ENCODE measurements around the gene ASAP2. TPM values are rescaled to one million over a fixed set of nuclear protein-coding genes. Genes with fewer than 3 reads are reported as not detected.

Gene ASAP2
- total and polyA plus RNA-seq, 5 donors, result 9.2 to 19.7 (median 15.2) TPM

DNA sequence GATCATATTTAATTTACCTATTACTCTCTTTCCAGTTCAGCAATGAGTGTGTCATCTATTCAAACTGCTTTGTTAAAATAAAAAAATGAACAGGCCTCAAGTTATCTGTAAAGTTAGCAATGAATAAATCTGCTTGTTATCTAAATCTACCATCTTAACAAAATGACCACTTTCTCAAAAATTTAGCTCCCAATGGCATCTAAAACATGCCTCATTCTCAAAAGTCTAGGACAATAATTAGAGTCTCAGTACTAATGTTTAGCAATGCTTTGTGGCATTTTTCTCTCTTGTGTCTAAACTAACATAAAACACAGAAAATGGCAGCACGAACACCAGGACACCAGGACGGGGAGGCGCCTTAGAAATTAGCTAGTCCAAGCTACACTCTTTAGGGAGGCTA lies 3.6 kb upstream of the ASAP2 start:
- no peak for ATAC-seq
- Histone ChIP-seq H3K4me3 (ENCODE audit: low read length) (no peak overlapping the region), H3K9me3 (ENCODE audit: control insufficient read depth, low read length) (no peaks in the 10 kb centered on the region), H3K27me3 (ENCODE audit: control insufficient read depth, insufficient read depth) (no peaks in the 10 kb centered on the region), H3K27ac (ENCODE audit: low read length) (no peak overlapping the region), H3K4me1 (ENCODE audit: control insufficient read depth, insufficient read depth, low read length) (no peaks in the 10 kb centered on the region)
- intact Hi-C loops (cut with DNase I), result loop anchor here in 3 of 4 donors (10.0 kb wide), 5 partner anchors 48 to 142 kb away; no protein-coding TSS in a partner anchor
- DNase-seq, result no peak
- WGBS, result 97% methylated on average over 3 of the region's 3 CpGs

DNA sequence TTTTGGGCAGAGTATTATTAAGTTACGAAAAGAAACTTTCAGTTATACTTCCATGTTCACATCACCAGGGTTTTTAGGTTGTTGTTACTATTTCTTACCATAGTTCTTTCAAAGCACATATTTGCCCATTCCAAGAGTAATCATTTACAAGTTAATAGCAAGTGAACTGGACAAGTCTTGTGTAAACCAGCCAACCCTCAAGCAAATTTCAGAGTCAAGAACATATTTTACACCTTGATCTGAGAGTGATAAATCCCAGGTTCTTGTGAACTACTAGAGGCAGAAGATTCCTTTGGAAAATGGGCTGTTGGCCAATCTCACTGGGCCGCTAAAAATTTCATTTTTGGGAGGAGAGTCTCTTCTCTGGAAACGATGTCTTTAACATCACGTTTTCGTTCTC lies 2.7 kb upstream of the ASAP2 start:
- intact Hi-C loops (cut with DNase I), result loop anchor here (2.0 to 10.0 kb wide), 6 partner anchors 49 to 141 kb away; no protein-coding TSS in a partner anchor

DNA sequence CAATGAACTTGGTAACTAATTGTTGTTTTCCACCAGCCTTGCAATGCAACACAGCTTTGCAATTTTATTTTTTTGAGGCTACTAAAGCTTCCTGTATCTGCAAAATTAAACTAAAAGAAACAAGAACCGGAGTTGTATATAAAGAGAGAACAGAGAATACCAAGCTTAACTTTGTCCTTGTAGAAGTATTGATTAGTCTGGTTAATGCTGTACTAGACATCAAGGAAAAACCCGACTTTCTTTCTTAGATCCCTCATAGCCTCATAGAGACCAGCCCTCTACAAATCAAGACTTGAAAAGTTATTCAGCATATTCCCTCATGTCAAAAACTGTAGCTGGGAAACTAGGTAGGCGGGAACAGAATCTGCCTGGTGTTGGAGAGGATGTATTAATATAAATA lies 1.7 kb upstream of the ASAP2 start:
- Histone ChIP-seq H3K4me3 (ENCODE audit: low read length) (no peak overlapping the region), H3K9me3 (ENCODE audit: control insufficient read depth, low read length) (no peaks in the 10 kb centered on the region), H3K4me1 (ENCODE audit: control insufficient read depth, insufficient read depth, low read length) (no peaks in the 10 kb centered on the region), H3K27me3 (ENCODE audit: control insufficient read depth, insufficient read depth) (no peaks in the 10 kb centered on the region), H3K27ac (ENCODE audit: low read length) (no peak overlapping the region)
- WGBS, result 90% methylated on average over 3 of the region's 3 CpGs
- ATAC-seq (no peak), DNase-seq (no peak)
- intact Hi-C loops (cut with DNase I), result loop anchor here (2.0 to 10.0 kb wide), 6 partner anchors 50 to 140 kb away; no protein-coding TSS in a partner anchor

More for the DNA sequence above, 2.7 kb upstream of the ASAP2 start:
- no peak for DNase-seq
- Histone ChIP-seq H3K27me3 (ENCODE audit: control insufficient read depth, insufficient read depth) (no peaks in the 10 kb centered on the region), H3K9me3 (ENCODE audit: control insufficient read depth, low read length) (no peaks in the 10 kb centered on the region), H3K4me1 (ENCODE audit: control insufficient read depth, insufficient read depth, low read length) (no peaks in the 10 kb centered on the region), H3K27ac (ENCODE audit: low read length) (no peak overlapping the region), H3K4me3 (ENCODE audit: low read length) (no peak overlapping the region)
- WGBS, result 77% methylated on average over 5 of the region's 5 CpGs
- ATAC-seq, result no peak

GRCh38 chr2:9205486-9205885 lies 1.1 kb upstream of the ASAP2 start:
- DNase-seq (no peak), ATAC-seq (no peak)
- intact Hi-C loops (cut with DNase I), result loop anchor here (2.0 to 10.0 kb wide), 6 partner anchors 51 to 139 kb away; no protein-coding TSS in a partner anchor
- Histone ChIP-seq H3K27ac (ENCODE audit: low read length) (peak overlapping the region; percentile 80), H3K4me1 (ENCODE audit: control insufficient read depth, insufficient read depth, low read length) (no peaks in the 10 kb centered on the region), H3K4me3 (ENCODE audit: low read length) (peak overlapping the region; percentile 92), H3K27me3 (ENCODE audit: control insufficient read depth, insufficient read depth) (no peaks in the 10 kb centered on the region), H3K9me3 (ENCODE audit: control insufficient read depth, low read length) (no peaks in the 10 kb centered on the region)
- 62% methylated on average over 6 of the region's 6 CpGs for WGBS

DNA sequence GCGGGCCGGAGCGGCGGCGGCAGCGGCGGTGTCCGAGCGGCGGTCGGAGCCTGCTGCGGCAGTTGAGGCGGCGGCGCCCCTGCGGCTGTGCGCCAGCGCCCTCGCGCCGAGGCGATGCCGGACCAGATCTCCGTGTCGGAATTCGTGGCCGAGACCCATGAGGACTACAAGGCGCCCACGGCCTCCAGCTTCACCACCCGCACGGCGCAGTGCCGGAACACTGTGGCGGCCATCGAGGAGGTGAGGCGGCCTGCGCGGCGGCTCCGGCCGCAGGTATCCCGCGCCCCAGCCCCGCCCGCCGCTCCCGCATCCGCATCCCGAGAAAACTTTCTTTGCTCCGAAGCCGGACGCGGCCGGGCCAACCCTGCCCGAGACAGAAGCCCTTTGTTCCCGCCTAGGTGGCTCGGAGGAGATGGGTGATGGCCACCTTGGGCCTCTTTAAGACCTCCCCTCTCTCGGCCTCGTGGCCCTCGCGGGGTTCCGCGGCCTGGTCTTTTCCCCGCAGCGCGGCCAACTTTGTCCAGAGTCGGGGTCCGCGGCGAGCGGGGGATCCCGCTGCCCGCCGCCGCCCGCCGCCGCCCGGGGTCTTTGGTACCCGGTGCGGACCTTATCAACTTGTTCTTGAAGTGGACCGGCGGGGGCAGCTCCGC lies 504 bp downstream of the ASAP2 start:
- DNase-seq (peak; percentile 50 to 82 (median 75)), ATAC-seq (peak; percentile 27 to 37)
- H3K4me1 ChIP-seq (ENCODE audit: control insufficient read depth, insufficient read depth, low read length), result peaks cover 2% of the 10 kb centered on the region
- H3K27ac ChIP-seq (ENCODE audit: low read length), result peak overlapping the region; percentile 81
- WGBS, result under 1% methylated on average over 84 of the region's 84 CpGs
- H3K27me3 ChIP-seq (ENCODE audit: control insufficient read depth, insufficient read depth), result no peaks in the 10 kb centered on the region
- no peaks in the 10 kb centered on the region for H3K9me3 ChIP-seq (ENCODE audit: control insufficient read depth, low read length)
- intact Hi-C loops (cut with DNase I), result loop anchor here in 3 of 4 donors (2.0 to 10.0 kb wide), 6 partner anchors 52 to 138 kb away; no protein-coding TSS in a partner anchor
- H3K4me3 ChIP-seq (ENCODE audit: low read length), result peak overlapping the region; percentile 92

GRCh38 chr2:9207641-9208311 lies 1.2 kb downstream of the ASAP2 start:
- Histone ChIP-seq H3K27me3 (ENCODE audit: control insufficient read depth, insufficient read depth) (no peaks in the 10 kb centered on the region), H3K4me3 (ENCODE audit: low read length) (peak overlapping the region; percentile 92), H3K9me3 (ENCODE audit: control insufficient read depth, low read length) (no peaks in the 10 kb centered on the region), H3K27ac (ENCODE audit: low read length) (peak overlapping the region; percentile 81), H3K4me1 (ENCODE audit: control insufficient read depth, insufficient read depth, low read length) (peaks cover 8% of the 10 kb centered on the region)
- DNase-seq (no peak), ATAC-seq (peak; percentile 10 to 31)
- WGBS, result 2% methylated on average over 34 of the region's 34 CpGs
- intact Hi-C loops (cut with DNase I), result loop anchor here in 3 of 4 donors (2.0 to 10.0 kb wide), 6 partner anchors 53 to 137 kb away; no protein-coding TSS in a partner anchor

- Histone ChIP-seq H3K4me3 (ENCODE audit: low read length) (peak overlapping the region; percentile 92), H3K9me3 (ENCODE audit: control insufficient read depth, low read length) (no peaks in the 10 kb centered on the region), H3K27ac (ENCODE audit: low read length) (no peak overlapping the region), H3K4me1 (ENCODE audit: control insufficient read depth, insufficient read depth, low read length) (peaks cover 8% of the 10 kb centered on the region), H3K27me3 (ENCODE audit: control insufficient read depth, insufficient read depth) (no peaks in the 10 kb centered on the region)
- intact Hi-C loops (cut with DNase I), result loop anchor here in 3 of 4 donors (10.0 kb wide), 5 partner anchors 54 to 136 kb away; no protein-coding TSS in a partner anchor
- ATAC-seq, result no peak
- DNase-seq, result no peak
- 27% methylated on average over 1 of the region's 1 CpG for WGBS
Observed at GRCh38 chr2:9208875-9209274, 2.3 kb downstream of the ASAP2 start.

- no peaks in the 10 kb centered on the region for H3K27me3 ChIP-seq (ENCODE audit: control insufficient read depth, insufficient read depth)
- peaks cover 8% of the 10 kb centered on the region for H3K4me1 ChIP-seq (ENCODE audit: control insufficient read depth, insufficient read depth, low read length)
- H3K4me3 ChIP-seq (ENCODE audit: low read length), result no peak overlapping the region
- H3K27ac ChIP-seq (ENCODE audit: low read length), result no peak overlapping the region
- intact Hi-C loops (cut with DNase I), result no loop called here
- ATAC-seq (no peak), DNase-seq (no peak)
- H3K9me3 ChIP-seq (ENCODE audit: control insufficient read depth, low read length), result no peaks in the 10 kb centered on the region
- WGBS, result 45% methylated on average over 2 of the region's 2 CpGs
Observed at GRCh38 chr2:9210030-9210429, 3.4 kb downstream of the ASAP2 start.

DNA sequence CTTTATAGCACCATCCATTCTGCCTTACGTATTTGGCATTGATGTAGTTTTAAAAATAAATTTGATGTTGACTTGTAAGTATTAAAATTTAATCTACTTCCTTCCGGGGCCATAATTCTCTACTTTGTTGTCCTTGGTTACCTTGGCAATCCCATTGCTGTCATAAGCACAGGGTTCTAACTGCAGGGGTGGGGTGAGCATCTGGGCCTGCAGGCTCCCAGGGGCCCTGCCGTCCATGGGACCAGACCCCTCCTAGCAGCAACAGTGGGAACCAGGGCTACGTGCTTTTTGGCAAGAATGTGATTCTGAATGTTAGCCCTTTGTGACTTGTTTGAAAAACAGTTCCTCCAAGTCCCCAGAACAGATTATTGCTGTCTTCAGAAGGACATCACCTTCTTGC lies 4.9 kb downstream of the ASAP2 start:
- Histone ChIP-seq H3K4me3 (ENCODE audit: low read length) (no peak overlapping the region), H3K27me3 (ENCODE audit: control insufficient read depth, insufficient read depth) (no peaks in the 10 kb centered on the region), H3K4me1 (ENCODE audit: control insufficient read depth, insufficient read depth, low read length) (peaks cover 8% of the 10 kb centered on the region), H3K27ac (ENCODE audit: low read length) (peak overlapping the region; percentile 85), H3K9me3 (ENCODE audit: control insufficient read depth, low read length) (no peaks in the 10 kb centered on the region)
- 31% methylated on average over 4 of the region's 4 CpGs for WGBS
- DNase-seq (peak in 2 of 3 donors; percentile 50 to 76), ATAC-seq (peak; percentile 43 to 63)
- intact Hi-C loops (cut with DNase I), result no loop called here

GRCh38 chr2:9212010-9212635 lies 5.5 kb downstream of the ASAP2 start:
- Histone ChIP-seq H3K27ac (ENCODE audit: low read length) (peak overlapping the region; percentile 85), H3K4me1 (ENCODE audit: control insufficient read depth, insufficient read depth, low read length) (peaks cover 10% of the 10 kb centered on the region), H3K27me3 (ENCODE audit: control insufficient read depth, insufficient read depth) (no peaks in the 10 kb centered on the region), H3K4me3 (ENCODE audit: low read length) (no peak overlapping the region), H3K9me3 (ENCODE audit: control insufficient read depth, low read length) (no peaks in the 10 kb centered on the region)
- intact Hi-C loops (cut with DNase I), result no loop called here
- no peak for ATAC-seq
- WGBS, result 86% methylated on average over 9 of the region's 9 CpGs
- DNase-seq, result no peak
